HG03469 (cell line): Measurements from ENCODE around the gene LRRFIP2.
"Not testable (repeated sequence)": the region's sequence is repeated elsewhere in the genome, so short reads cannot be mapped to it uniquely, and the experiment has no call there.

Source experiments
- ATAC-seq: cut with Tn5 transposase; IDR thresholded peaks from one replicate; pipeline ENCODE4 v1.9.1; 2021; ENCODE audit warnings: mild to moderate bottlenecking, moderate library complexity, moderate number of reproducible peaks; ENCODE audit not compliant: unreplicated experiment

The LRRFIP2 gene

DNA sequence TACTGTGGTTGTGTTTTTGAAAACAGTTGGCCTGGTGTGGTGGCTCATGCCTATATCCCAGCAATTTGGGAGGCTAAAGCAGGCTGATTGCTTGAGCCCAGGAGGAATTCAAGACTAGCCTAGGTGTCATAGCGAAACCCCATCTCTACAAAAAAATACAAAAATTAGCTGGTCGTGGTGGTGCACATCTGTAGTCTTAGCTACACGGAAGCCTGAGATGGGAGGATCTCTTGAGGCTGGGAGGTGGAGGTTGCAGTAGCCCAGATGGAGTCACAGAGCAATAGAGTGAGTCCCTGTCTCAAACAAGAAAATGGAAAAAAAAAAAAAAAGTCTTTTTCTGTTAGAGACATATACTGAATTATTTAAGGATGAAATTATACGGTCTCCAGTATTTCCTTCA is 14.7 kb upstream of the LRRFIP2 start:
- no peak for ATAC-seq

DNA sequence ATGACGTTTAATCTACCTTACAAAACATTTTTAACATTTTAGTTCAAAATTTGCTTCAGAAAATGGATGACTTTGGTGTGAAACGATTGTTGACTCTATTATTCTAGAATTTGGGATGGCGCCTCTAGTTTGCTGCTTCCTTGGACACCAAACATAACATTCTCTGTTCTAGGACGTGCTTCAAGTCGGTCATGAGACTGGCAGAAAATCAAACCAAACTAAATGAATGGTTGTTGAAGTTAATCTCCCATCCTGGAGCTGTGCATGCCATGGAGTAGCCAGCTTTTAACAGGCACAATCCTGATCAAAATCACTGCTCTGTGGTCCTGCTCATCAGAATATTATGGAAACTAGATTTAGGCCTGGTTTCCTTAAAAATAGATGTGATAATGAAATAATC is 9.6 kb upstream of the LRRFIP2 start:
- ATAC-seq = no peak

DNA sequence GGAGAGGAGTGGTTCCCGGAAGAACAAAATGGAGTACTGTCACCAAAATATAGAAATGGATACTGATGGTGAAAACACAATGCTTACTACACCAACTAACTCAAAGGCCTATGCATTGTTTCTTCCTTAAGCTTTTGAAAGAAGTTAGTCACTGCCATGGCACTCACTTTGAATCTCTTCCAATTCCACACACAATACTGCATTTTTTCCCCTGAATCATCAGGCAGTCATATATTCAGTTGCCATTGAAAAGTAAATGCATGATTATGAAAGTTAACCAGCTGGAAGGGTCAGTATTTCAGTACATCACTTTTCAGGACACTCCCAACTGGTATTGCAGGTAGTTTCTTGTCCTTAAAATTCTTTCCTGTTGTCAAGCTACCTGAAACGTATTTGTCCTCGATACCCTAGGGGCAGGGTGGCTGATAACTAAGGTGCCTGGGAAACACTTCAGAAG is 9.0 kb upstream of the LRRFIP2 start:
- ATAC-seq = no peak

DNA sequence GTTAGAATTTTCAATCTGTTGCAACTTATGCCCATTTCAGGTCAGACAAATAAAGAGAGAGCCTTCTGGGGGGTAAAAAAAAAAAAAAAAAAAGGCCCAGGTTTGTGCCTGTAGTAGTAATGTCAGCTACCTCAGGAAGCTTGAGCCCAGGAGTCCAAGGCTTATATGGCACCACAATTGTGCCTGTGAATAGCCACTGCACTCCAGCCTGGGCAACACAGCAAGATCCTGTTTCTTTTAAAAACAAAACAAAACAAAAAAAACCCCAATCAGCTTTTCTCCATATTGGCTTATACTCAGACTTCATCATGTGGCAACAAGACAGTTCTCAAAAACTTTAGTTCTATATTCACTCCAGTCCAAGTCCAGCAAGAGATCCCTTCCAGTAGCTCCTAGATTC is 8.4 kb upstream of the LRRFIP2 start:
- ATAC-seq = no peak

DNA sequence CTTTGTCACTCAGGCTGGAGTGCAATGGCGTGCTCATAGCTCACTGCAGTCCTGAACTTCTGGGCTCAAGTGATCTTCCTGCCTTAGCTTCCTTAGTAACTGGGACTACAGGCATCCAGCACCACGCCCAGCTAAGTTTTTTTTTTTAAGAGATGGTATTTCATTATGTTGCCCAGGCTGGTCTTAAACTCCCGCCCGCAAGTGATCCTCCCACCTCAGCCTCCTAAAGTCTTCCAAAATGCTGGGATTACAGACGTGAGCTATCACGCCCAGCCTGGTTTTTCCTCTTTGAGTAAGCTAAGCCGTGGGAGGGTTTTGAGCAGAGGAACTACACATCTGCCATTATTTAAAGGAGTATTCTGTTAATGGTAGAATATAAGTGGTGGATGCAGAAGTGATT is 7.4 kb upstream of the LRRFIP2 start:
- no peak for ATAC-seq

DNA sequence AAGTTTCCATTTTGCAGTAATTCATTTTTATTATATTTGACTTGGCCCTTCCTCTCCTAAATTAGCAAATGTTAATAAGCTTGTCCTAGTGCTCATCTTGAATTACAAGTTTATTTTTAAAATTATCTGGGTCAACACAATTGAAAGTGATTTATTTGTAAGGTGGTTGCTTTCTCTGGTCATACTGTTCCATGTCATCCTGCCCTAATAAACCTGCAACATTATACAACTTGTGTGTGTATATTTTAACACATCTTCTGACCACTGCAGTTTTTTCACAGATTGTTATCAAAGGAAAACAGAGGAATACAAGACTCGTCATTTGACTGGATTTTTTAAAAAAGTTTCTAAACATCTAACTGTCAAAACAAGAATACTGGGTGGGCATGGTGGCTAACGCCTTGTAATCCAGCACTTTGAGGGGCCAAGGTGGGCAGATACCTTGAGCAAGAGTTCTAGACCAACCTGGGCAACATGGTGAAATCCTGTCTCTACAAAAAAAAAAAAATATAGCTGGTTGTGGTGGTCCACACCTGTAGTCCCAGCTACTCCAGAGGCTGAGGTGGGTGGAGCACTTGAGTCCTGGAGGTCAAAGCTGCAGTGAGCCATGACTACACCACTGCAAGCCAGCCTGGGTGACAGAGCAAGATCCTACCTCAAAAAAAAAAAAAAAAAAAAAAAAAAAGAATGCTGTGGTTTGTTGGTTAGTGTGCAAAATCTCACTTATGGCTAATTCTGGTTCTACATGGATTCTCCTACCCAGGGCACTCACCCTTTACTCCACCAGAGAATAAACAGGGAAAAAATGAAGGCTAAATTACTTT is 5.0 kb upstream of the LRRFIP2 start:
- no peak for ATAC-seq

DNA sequence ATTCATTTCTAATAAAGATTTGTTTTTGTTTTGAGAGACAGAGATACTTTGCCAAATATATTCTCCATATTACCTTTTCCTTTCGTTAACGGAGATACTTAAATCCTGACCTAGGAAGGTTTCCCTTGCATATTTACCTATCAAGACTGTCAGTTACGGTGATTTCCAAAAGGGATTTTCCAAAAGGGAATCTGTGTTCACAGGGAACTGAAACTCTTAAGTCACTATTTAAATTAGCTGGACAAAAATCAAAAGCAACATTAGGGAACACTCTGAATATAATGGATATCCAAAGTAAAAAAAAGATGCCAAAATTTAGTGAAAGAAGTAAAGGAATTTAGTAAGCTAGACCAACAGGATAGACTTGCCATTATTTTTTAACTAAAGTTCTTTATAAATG is 576 bp downstream of the LRRFIP2 start:
- no peak for ATAC-seq

DNA sequence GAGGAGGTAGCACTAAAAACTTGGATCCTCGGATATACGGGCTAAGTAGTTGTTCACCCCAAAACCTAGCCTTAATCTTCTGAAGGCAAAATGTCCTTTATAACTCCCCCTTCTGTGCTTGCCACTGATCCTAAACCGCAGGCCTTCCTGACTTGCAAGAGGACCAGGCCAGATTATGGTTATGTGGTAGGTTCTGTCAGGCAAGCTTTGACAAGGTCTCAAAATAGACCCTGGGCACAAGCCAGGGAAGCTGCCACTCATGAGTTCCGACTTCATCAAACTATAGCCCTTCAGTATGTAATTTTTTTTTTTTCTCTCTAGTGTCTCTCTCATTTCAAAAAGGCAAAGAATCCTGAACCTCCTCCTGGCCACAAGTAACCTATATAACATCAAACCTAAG is 3.2 kb downstream of the LRRFIP2 start:
- no peak for ATAC-seq

DNA sequence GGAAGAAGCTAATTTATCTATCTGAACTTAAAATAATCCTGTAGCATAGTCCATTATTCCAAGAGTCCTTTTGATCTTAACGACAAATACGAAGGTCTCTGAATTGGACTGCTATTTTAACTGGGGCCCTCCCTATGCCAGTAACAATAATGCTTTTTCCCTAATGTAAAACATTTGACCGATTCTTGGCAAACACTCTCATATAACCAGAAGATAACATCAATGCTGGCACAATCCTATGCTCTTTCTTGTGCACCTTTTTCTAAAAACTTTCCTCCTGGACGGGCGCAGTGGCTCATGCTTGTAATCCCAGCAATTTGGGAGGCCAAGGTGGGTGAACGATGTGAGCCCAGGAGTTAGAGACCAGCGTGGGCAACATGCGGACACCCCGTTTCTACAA is 3.9 kb downstream of the LRRFIP2 start:
- ATAC-seq = no peak

DNA sequence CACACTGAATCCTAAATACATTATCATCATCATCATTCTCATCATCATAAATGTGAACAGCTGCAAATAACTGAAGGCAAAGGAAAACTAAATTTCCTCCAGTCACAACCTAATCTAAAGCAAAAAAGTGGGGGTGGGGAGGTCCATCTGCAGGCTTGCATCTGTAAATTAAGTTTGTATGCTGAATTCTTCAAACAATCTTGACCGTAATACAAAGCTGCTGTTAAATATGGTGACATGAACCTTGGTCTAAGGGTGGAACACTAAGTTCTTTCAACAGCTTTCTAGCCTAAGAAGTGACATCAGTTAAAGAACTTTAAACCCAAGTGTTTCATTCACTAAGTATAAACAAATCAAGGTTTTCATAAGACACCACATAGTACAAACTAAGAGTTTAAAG is 4.3 kb downstream of the LRRFIP2 start:
- ATAC-seq = no peak

DNA sequence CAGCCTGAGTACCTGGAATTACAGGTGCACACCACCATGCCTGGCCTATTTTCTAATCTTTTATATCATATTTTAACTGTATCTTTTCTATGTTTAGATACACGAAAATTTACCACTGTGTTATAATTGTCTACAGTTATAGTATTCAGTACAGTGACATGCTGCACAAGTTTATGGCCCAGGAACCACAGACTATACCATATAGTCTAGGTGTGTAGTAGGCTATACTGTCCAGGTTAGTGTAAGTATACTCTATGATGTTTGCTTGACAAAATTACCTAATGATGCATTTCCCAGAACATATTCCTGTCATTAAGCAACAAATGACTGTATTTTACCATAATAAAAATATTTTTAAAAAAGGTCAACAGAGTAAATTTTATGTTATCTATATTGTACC is 5.5 kb downstream of the LRRFIP2 start:
- no peak for ATAC-seq

DNA sequence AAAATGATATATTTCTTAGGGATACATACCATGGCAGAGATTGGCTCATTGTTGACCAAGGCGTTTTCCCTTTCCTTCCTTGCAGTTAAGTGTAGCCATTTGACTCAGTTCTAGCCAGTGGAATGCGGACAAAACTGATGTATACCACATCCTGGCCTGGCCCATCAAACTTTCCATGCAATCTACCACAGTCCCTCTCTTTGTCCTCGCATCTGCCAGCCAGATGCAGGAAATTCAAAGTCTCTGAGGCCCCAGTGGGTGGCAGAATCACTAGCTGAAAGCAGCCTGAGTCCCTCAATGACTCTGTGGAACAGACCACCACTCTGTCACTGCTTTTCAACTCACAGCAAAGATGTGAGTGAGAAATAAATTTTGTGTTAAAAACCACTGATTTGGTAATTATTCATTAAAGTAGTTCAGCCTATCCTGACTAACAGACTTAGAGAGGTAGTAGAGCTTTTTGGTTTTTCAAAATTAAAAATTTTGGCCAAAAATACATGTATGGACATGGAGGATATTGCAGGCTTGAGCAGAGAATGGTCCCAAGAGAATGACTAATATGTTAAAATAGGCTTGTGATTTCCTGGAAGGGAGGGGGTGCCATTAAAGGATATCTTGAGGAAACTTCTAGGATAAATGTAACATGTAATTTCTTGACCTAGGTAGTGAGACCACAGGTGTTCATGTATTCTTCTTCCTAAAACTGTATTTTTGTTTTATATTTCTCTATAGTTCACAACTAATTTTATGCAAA is 10.9 kb downstream of the LRRFIP2 start:
- ATAC-seq = no peak

DNA sequence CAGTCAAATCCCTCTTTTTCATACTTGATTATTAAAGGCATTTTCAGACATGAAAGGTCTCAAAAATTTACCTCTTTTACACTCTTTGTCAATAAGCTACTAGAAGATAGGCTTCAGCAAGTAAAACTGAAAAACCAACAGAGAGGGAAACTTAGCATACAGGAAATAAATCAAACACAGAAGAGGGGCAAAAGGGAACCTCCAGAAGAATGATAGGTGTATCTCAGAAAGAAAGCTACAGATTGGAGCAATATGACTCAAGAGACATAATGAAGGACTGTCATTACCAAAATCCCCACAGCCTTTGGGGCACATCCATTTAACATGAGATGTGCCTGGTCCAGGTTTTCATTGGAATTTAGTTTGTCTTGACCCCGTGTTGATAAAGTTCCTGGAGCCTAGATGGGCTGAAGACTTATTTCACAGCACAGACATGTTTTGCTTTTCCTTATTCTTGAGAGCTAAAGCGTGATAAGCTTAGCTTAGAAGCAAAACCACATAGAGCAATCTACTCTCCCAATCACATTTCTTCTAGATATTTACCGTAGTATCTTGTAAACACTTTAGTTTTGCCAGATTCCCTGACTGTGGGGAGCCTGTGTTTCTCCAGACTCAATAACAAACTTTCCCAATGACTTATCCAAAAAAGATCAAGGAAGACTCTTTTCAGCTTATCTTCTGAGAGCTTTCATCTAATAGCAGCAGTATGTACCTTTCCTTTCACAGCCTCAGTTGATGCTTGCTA is 11.7 kb downstream of the LRRFIP2 start:
- peak; percentile 43 for ATAC-seq

DNA sequence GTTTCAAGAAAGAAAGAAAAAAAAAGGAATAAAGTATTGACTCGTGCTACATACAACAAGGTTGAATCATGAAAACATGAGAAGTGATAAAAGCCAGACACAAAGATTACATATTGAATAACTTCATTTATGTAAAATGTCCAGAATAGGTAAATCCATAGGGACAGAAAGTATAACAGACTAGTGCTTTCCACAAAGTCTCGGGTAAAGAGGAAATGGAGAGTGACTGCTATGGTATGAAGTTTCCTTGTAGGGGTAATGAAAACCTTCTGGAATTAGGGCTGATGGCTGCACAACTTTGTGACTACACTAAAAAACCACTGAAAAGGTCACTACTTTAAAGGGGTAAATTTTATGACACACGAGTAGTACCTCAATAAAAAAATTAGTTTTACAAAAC is 13.0 kb downstream of the LRRFIP2 start:
- ATAC-seq = no peak

DNA sequence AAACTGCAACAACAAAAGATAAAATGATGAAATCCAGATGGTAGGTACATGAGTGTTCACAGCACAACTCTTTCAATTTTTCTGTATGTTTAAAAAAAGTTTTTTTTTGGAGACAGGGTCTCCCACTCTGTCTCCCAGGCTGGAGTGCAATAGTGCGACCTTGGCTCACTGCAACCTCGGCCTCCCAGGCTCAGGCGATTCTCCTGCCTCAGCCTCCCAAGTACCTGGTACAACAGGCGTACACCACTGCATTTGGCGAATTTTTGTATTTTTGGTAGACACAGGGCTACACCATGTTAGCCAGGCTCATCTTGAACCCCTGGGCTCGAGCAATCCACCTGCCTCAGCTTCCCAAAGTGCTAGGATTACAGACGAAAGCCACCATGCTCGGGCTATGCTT is 18.6 kb downstream of the LRRFIP2 start:
- ATAC-seq = no peak

DNA sequence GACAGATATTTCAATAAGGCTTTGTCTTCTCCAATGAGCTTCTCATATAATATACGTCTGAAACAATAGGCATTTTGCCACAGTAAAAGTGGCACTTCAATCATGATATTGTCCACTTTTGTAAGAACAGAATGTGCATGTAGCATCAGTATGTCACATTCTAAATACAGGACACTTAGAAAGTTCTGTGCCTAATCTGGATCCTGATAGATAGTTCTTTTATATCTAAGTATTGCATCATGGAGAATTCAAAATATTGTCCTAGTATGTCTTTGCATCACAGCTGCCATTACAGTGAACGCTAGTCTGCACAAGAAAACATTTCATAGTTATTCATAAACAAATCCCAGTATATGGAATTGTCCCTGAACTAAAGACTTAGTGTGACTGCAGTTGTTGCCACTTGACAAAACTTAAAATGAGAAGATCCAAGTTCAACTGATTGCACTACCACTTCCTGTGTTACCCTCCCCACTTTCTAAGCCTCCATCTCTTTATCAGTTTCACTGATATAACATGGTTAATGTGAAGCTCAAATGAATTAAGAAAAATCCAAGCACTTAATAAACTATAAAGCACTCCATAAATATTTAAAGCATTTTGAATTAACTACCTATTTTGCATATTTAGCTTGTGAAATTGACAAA is 19.6 kb downstream of the LRRFIP2 start:
- ATAC-seq = no peak

DNA sequence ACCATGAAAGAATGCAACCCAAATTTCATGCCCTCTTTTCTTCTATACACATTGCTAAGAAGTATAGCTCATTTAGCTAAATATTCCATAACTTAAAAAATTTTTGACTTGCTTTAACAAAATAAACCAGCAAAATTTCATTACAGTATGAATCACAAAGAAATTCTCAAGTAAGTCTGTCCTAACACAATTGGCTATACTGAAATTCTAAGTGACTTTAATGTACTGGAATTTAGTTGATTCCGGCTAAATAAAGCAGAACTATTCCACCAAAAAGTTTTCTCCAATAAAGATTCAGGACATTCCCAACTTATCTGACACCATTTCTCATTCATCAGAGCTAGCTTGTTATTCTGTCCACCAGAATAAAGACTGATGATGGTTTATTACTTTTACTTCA is 23.8 kb downstream of the LRRFIP2 start:
- no peak for ATAC-seq

DNA sequence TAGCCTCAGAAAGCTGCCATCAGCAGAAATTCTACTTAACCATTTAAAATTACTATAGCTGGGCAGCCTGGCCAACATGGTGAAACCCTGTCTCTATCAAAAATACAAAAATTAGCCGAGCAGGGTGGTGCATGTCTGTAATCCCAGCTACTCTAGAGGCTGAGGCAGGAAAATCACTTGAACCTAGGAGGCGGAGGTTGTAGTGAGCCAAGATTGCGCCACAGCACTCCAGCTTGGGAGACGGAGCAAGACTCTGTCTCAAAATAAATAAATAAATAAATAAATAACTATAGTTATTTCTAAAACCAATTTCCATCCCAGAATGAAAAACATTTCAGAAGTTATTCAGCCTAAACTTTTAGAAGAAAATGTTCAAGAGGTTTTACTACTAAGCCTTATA is 25.1 kb downstream of the LRRFIP2 start:
- no peak for ATAC-seq

DNA sequence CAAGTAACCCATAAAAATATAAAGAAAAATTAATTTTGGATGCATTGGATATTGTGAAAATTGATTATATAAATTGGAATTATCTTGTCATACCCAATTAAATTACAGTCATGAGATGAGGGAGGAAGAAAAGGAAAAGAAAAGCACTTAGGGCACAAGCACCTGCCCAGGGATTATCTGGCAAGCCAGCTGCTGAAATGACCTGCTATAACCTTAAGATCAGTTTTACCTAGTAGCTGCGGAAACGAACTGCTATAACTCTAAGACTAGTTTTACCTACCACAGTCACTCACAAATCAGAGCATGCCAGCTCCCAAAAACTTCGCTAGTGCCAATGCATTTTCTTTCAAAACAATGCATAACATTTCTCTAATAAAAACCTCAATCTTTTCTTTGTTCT is 26.2 kb downstream of the LRRFIP2 start:
- ATAC-seq = no peak

DNA sequence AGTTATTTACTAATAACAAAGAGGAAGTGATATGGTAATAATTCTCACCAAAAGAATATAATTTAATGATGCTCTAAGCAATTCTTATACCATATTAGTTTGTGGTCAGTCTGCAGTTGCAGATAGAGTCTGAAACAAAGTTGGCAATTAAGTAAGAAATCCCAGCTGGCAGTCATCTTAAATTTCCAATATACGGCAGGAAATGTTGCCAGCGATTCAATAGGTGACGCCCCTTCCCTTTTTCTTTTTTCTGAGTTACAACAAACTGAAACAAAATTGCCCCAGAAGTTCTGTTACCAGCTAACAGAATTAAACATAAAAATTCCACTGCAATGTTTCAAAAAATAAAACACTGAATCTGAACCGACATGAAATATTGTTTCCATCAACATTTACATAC is 26.7 kb downstream of the LRRFIP2 start:
- ATAC-seq = no peak

DNA sequence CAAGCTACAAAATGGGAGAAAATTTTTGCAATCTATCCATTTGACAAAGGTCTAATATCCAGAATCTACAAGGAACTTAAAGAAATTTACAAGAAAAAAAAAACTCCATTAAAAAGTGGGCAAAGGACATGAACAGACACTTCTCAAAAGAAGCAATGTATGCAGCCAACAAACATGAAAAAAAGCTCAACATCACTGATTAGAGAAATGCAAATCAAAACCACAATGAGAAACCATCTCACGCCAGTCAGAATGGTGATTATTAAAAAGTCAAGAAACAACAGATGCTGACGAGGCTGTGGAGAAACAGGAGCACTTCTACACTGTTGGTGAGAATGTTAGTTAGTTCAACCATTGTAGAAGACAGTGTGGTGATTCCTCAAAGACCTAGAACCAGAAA is 27.5 kb downstream of the LRRFIP2 start:
- not testable (repeated sequence) for ATAC-seq
